ENCODE results near the gene SMURF2. TPM values are rescaled to one million over a fixed set of nuclear protein-coding genes. Genes with fewer than 3 reads are reported as not detected.

SMURF2 gene
- total and polyA plus RNA-seq, 2 of the 4 experiments (the other 2 are of a cell fraction), result 131 to 774 TPM

- H3K4me3 ChIP-seq (ENCODE audit: insufficient read depth, low read depth, low read length), result no peak overlapping the region
- no peak overlapping the region for H2BK20ac ChIP-seq (ENCODE audit: low read depth, low read length)
- no TSS peak for BruUV-seq (replicated peaks)
- H3K23ac ChIP-seq (ENCODE audit: low read depth, low read length), result no peak overlapping the region
- CTCF ChIA-PET, result interaction anchor here (1.2 kb wide), 1 partner anchor 9 kb away, joined by 3 read pairs; no protein-coding TSS in a partner anchor
- no peak overlapping the region for H3K56ac ChIP-seq (ENCODE audit: extremely low read depth, insufficient read depth, low read length)
- H2BK120ac ChIP-seq (ENCODE audit: low read depth, low read length), result no peak overlapping the region
- no peak overlapping the region for H3K14ac ChIP-seq (replicated peaks; ENCODE audit: low read depth, low read length)
- H3K27ac ChIP-seq (ENCODE audit: insufficient read depth, low read length), result no peak overlapping the region
- no peak for DNase-seq
- H3K27me3 ChIP-seq (ENCODE audit: control insufficient read depth, insufficient read depth, low read length), result no peaks in the 10 kb centered on the region
- H2AFZ ChIP-seq (replicated peaks; ENCODE audit: low read length, poor library complexity), result no peak overlapping the region
- intact Hi-C loops (cut with micrococcal nuclease), result no loop called here
- no peak overlapping the region for H2AK9ac ChIP-seq (replicated peaks; ENCODE audit: low read depth, low read length, poor library complexity)
- H3K18ac ChIP-seq (ENCODE audit: low read depth, low read length), result no peak overlapping the region
- no peak overlapping the region for H3K4ac ChIP-seq (ENCODE audit: low read depth, low read length)
- no CpG with 5 or more reads among the region's 5 CpGs for WGBS, 2 experiments (ENCODE audit: extremely low coverage in 2 of 2, insufficient read length in 1 of 2)
- no peak for TF ChIP-seq POLR2A (IDR thresholded peaks at IDR 0.05; ENCODE audit: low read depth, low read length)
- no peak for TF ChIP-seq RCOR1 (IDR thresholded peaks at IDR 0.05; ENCODE audit: insufficient replicate concordance, low read length)
- TF ChIP-seq CTCF (conservative IDR thresholded peaks at IDR 0.05; ENCODE audit: low read depth, low read length), result no peak
- no peak for TF ChIP-seq BHLHE40 (IDR thresholded peaks at IDR 0.05; ENCODE audit: low read depth, low read length)
- no peak for TF ChIP-seq SMC3 (IDR thresholded peaks at IDR 0.05; ENCODE audit: low read depth, low read length)
- no peak for TF ChIP-seq RFX5 (IDR thresholded peaks at IDR 0.05; ENCODE audit: low read depth, low read length)
- TF ChIP-seq MAFK (IDR thresholded peaks at IDR 0.05; ENCODE audit: low read depth, low read length), result no peak
- no peak for TF ChIP-seq RAD21 (IDR thresholded peaks at IDR 0.05; ENCODE audit: low read length)
- no peak for TF ChIP-seq USF2 (IDR thresholded peaks at IDR 0.05; ENCODE audit: low read depth, low read length)
- no peak for TF ChIP-seq CHD1 (IDR thresholded peaks at IDR 0.05; ENCODE audit: low read depth, low read length)
- TF ChIP-seq FOS (IDR thresholded peaks at IDR 0.05; ENCODE audit: low read depth, low read length), result no peak
- TF ChIP-seq MXI1 (IDR thresholded peaks at IDR 0.05; ENCODE audit: borderline replicate concordance, low read depth, low read length), result no peak
- no peak for TF ChIP-seq ELK1 (IDR thresholded peaks at IDR 0.05; ENCODE audit: borderline replicate concordance, low read depth, low read length)
- TF ChIP-seq MAZ (IDR thresholded peaks at IDR 0.05; ENCODE audit: borderline replicate concordance, low read depth, low read length), result no peak
- no peak for TF ChIP-seq CEBPB (IDR thresholded peaks at IDR 0.05; ENCODE audit: low read depth, low read length)
- TF ChIP-seq NFE2L2 (IDR thresholded peaks at IDR 0.05; ENCODE audit: low read depth, low read length), result no peak
- peaks cover 64% of the 10 kb centered on the region for H4K20me1 ChIP-seq (ENCODE audit: insufficient read depth, low read length)
- no peak overlapping the region for H4K5ac ChIP-seq (ENCODE audit: low read depth, low read length)
- ATAC-seq (ENCODE audit: low read depth), result no peak
- peaks cover 59% of the 10 kb centered on the region for H3K36me3 ChIP-seq (ENCODE audit: control insufficient read depth, insufficient read depth, low read length)
- no peak overlapping the region for H3K4me2 ChIP-seq (ENCODE audit: low read depth, low read length)
- POLR2A ChIA-PET (ENCODE audit: unreplicated experiment), result no interaction called here
- no peaks in the 10 kb centered on the region for H3K9me3 ChIP-seq (ENCODE audit: control insufficient read depth, insufficient read depth, low read length)
- H2AK5ac ChIP-seq (ENCODE audit: low read depth, low read length), result no peak overlapping the region
- H3K9me1 ChIP-seq (ENCODE audit: insufficient read depth, low read length), result peaks cover 20% of the 10 kb centered on the region
- H3K79me1 ChIP-seq (ENCODE audit: low read depth in 1 of 2, low read length in 2 of 2), result peaks cover 14 to 74% of the 10 kb centered on the region in 2 experiments
- in situ Hi-C loops (cut with MboI; ENCODE audit: low sequenced_read_pairs), result no loop called here
- H3K4me1 ChIP-seq (ENCODE audit: control insufficient read depth, insufficient read depth, low read length), result peaks cover 2% of the 10 kb centered on the region; the same call in 1 of the 2 replicates
- H4K91ac ChIP-seq (ENCODE audit: insufficient read depth, low read depth, low read length), result no peak overlapping the region
- no peak overlapping the region for H2BK5ac ChIP-seq (ENCODE audit: low read depth, low read length, poor library complexity, severe bottlenecking)
- no peak overlapping the region for H3K9ac ChIP-seq (ENCODE audit: low read depth, low read length)
- dilution Hi-C loops (cut with HindIII; ENCODE audit: low sequenced_read_pairs, unreplicated experiment), result no loop called here
- H2BK15ac ChIP-seq (ENCODE audit: low read depth, low read length), result no peak overlapping the region
- H4K8ac ChIP-seq (ENCODE audit: low read depth in 2 of 2, low read length in 2 of 2), result 0 out of 4 replicates have a peak overlapping the region, but pooled peaks of 1 of the 2 experiments have one; percentile 25
These were observed 124.6 kb downstream of the SMURF2 start for GRCh38 chr17:64537488-64537887.

All from IMR-90 (cell line).